Measurements from ENCODE around the gene DYSF.

The DYSF gene

GRCh38 chr2:71727562-71727961 is 274.2 kb downstream of the DYSF start:
- CTCF ChIA-PET, result no interaction called here
- POLR2A ChIA-PET, result no interaction called here
- DNase-seq (ENCODE audit: extremely low spot score), result no peak
- TF ChIP-seq ZNF384 (IDR thresholded peaks at IDR 0.05) (no peak), FOXK2 (IDR thresholded peaks at IDR 0.05) (no peak), SP1 (IDR thresholded peaks at IDR 0.05) (no peak), FOXM1 (IDR thresholded peaks at IDR 0.05; ENCODE audit: borderline replicate concordance) (no peak), PKNOX1 (IDR thresholded peaks at IDR 0.05) (no peak), SUZ12 (IDR thresholded peaks at IDR 0.05) (no peak), TARDBP (IDR thresholded peaks at IDR 0.05) (no peak), ELF4 (IDR thresholded peaks at IDR 0.05) (no peak), LEF1 (IDR thresholded peaks at IDR 0.05; ENCODE audit: borderline replicate concordance) (no peak), NFRKB (IDR thresholded peaks at IDR 0.05) (no peak), HDGF (IDR thresholded peaks at IDR 0.05; ENCODE audit: borderline replicate concordance) (no peak), FOXA1 (IDR thresholded peaks at IDR 0.05) (no peak), CTBP1 (IDR thresholded peaks at IDR 0.05; ENCODE audit: borderline replicate concordance) (no peak), BHLHE40 (IDR thresholded peaks at IDR 0.05; ENCODE audit: borderline replicate concordance) (no peak), ARNT (IDR thresholded peaks at IDR 0.05) (no peak), L3MBTL2 (conservative IDR thresholded peaks at IDR 0.05) (no peak)

- ChIA-PET CTCF (no interaction called here), POLR2A (no interaction called here)
- no peak for DNase-seq (ENCODE audit: extremely low spot score)
- TF ChIP-seq CTBP1 (IDR thresholded peaks at IDR 0.05; ENCODE audit: borderline replicate concordance) (no peak), SUZ12 (IDR thresholded peaks at IDR 0.05) (no peak), FOXA1 (IDR thresholded peaks at IDR 0.05) (no peak), ELF4 (IDR thresholded peaks at IDR 0.05) (no peak), FOXM1 (IDR thresholded peaks at IDR 0.05; ENCODE audit: borderline replicate concordance) (no peak), NFRKB (IDR thresholded peaks at IDR 0.05) (no peak), LEF1 (IDR thresholded peaks at IDR 0.05; ENCODE audit: borderline replicate concordance) (no peak), FOXK2 (IDR thresholded peaks at IDR 0.05) (no peak), BHLHE40 (IDR thresholded peaks at IDR 0.05; ENCODE audit: borderline replicate concordance) (no peak), L3MBTL2 (conservative IDR thresholded peaks at IDR 0.05) (no peak), SP1 (IDR thresholded peaks at IDR 0.05) (no peak), ZNF384 (IDR thresholded peaks at IDR 0.05) (no peak), PKNOX1 (IDR thresholded peaks at IDR 0.05) (no peak), HDGF (IDR thresholded peaks at IDR 0.05; ENCODE audit: borderline replicate concordance) (no peak), ARNT (IDR thresholded peaks at IDR 0.05) (no peak), TARDBP (IDR thresholded peaks at IDR 0.05) (no peak)
Observed at GRCh38 chr2:71728036-71728435, 274.7 kb downstream of the DYSF start.

GRCh38 chr2:71730785-71731383 is 277.5 kb downstream of the DYSF start:
- ChIA-PET CTCF (no interaction called here), POLR2A (no interaction called here)
- TF ChIP-seq TARDBP (IDR thresholded peaks at IDR 0.05), result no peak
- TF ChIP-seq HDGF (IDR thresholded peaks at IDR 0.05; ENCODE audit: borderline replicate concordance), result no peak
- no peak for TF ChIP-seq LEF1 (IDR thresholded peaks at IDR 0.05; ENCODE audit: borderline replicate concordance)
- no peak for TF ChIP-seq BHLHE40 (IDR thresholded peaks at IDR 0.05; ENCODE audit: borderline replicate concordance)
- no peak for TF ChIP-seq SUZ12 (IDR thresholded peaks at IDR 0.05)
- no peak for TF ChIP-seq SP1 (IDR thresholded peaks at IDR 0.05)
- no peak for TF ChIP-seq PKNOX1 (IDR thresholded peaks at IDR 0.05)
- no peak for TF ChIP-seq ELF4 (IDR thresholded peaks at IDR 0.05)
- TF ChIP-seq FOXK2 (IDR thresholded peaks at IDR 0.05), result no peak
- no peak for TF ChIP-seq NFRKB (IDR thresholded peaks at IDR 0.05)
- no peak for TF ChIP-seq ARNT (IDR thresholded peaks at IDR 0.05)
- no peak for DNase-seq (ENCODE audit: extremely low spot score)

- ChIA-PET CTCF (no interaction called here), POLR2A (no interaction called here)
- no peak for TF ChIP-seq FOXK2 (IDR thresholded peaks at IDR 0.05)
- TF ChIP-seq LEF1 (IDR thresholded peaks at IDR 0.05; ENCODE audit: borderline replicate concordance), result no peak
- no peak for TF ChIP-seq CTBP1 (IDR thresholded peaks at IDR 0.05; ENCODE audit: borderline replicate concordance)
- TF ChIP-seq SP1 (IDR thresholded peaks at IDR 0.05), result no peak
- TF ChIP-seq BHLHE40 (IDR thresholded peaks at IDR 0.05; ENCODE audit: borderline replicate concordance), result no peak
- DNase-seq (ENCODE audit: extremely low spot score), result no peak
Observed at GRCh38 chr2:71734620-71735019, 281.3 kb downstream of the DYSF start.

GRCh38 chr2:71735676-71736075 is 282.3 kb downstream of the DYSF start:
- POLR2A ChIA-PET, result no interaction called here
- TF ChIP-seq ZNF384 (IDR thresholded peaks at IDR 0.05) (no peak), BHLHE40 (IDR thresholded peaks at IDR 0.05; ENCODE audit: borderline replicate concordance) (no peak), HDGF (IDR thresholded peaks at IDR 0.05; ENCODE audit: borderline replicate concordance) (no peak), CTBP1 (IDR thresholded peaks at IDR 0.05; ENCODE audit: borderline replicate concordance) (no peak), NFRKB (IDR thresholded peaks at IDR 0.05) (no peak), FOXK2 (IDR thresholded peaks at IDR 0.05) (no peak), SUZ12 (IDR thresholded peaks at IDR 0.05) (no peak), FOXA1 (IDR thresholded peaks at IDR 0.05) (no peak), FOXM1 (IDR thresholded peaks at IDR 0.05; ENCODE audit: borderline replicate concordance) (no peak), ELF4 (IDR thresholded peaks at IDR 0.05) (no peak), PKNOX1 (IDR thresholded peaks at IDR 0.05) (no peak)
- CTCF ChIA-PET, result no interaction called here
- no peak for DNase-seq (ENCODE audit: extremely low spot score)
